ENCODE results near the gene MCU.
"Not testable (repeated sequence)": the region's sequence is repeated elsewhere in the genome, so short reads cannot be mapped to it uniquely, and the experiment has no call there.

The MCU gene, protein sequence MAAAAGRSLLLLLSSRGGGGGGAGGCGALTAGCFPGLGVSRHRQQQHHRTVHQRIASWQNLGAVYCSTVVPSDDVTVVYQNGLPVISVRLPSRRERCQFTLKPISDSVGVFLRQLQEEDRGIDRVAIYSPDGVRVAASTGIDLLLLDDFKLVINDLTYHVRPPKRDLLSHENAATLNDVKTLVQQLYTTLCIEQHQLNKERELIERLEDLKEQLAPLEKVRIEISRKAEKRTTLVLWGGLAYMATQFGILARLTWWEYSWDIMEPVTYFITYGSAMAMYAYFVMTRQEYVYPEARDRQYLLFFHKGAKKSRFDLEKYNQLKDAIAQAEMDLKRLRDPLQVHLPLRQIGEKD

GRCh38 chr10:72691863-72692743 is at the start of gene MCU:
TSS of gene MCU (plus strand) at chr10:72692143. CDS start at chr10:72692152, 9 bp downstream.
- peak; percentile 66 for DNase-seq

GRCh38 chr10:72642318-72642717 is 49.6 kb upstream of the MCU start:
- DNase-seq: no peak

- DNase-seq: no peak
Measured at GRCh38 chr10:72645263-72645858, 46.6 kb upstream of the MCU start.

DNA sequence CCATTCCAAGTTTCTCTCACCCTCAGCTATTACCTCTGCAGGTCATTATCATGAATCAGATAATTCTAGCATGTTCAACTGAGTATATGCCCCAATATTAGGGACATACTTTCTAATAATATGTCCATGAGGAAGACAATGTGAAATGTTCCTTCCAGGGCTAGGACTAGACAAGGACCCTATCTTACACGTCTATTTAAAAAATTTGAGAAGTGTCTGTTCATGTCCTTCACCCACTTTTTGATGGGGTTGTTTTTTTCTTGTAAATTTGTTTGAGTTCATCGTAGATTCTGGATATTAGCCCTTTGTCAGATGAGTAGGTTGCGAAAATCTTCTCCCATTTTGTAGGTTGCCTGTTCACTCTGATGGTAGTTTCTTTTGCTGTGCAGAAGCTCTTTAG is 45.0 kb upstream of the MCU start:
- DNase-seq: not testable (repeated sequence)

DNA sequence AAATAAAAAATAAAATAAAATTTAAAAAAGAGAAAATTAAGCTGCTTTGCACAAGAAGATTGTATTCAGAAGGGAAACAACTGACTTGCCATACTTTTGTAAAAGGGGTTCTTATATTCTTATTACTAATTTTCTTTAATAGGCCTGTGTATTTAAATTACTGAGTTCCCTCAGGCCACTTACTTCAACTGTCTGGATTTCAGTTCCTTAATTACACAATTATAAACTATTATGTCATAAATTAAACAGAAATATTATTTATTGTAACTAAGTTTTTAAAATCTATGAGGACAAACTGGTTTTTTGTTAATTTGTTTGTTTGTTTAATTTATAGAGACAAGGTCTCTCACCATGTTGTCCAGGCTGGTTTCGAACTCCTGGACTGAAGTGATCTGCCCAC is 43.6 kb upstream of the MCU start:
- DNase-seq: no peak

DNA sequence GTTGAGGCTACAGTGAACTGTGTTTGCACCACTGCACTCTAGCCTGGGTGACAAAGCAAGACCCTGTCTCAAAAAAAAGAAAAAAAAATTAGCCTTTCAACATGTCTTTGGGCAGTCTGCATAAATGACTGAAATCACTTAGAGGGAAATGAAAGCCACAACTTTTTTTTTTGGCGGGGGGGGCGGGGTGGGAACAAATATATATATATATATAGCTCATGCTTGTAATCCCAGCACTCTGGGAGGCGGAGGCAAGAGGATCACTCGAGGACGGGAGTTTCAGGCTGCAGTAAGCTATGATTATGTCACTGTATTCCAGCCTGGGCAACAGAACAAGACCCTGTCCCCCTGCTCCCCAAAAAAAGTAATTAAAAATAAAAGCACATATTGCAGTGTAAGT is 42.7 kb upstream of the MCU start:
- DNase-seq: no peak

GRCh38 chr10:72653383-72654096 is 38.4 kb upstream of the MCU start:
- no peak for DNase-seq

DNA sequence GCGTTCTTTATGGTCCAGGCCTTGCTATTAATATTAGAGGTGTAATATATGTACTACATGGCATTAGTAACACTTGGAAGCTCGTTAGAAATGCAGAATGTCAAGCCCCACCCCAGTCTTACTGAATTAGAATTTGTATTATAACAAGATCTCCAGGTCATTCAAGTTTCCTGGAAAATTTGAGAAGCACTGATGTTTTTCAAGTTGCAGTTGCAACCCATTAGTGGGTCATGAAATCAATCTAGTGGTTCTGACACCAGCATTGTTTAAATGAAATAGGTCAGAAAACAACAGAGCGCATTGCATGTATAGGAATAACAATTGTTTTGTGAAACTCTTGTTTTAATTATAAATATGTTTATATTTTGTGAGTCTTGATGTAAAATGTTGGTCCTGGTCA is 37.2 kb upstream of the MCU start:
- no peak for DNase-seq

- no peak for DNase-seq
Measured at GRCh38 chr10:72658696-72659400, 33.1 kb upstream of the MCU start.

GRCh38 chr10:72659694-72660093 is 32.2 kb upstream of the MCU start:
- DNase-seq: no peak

DNA sequence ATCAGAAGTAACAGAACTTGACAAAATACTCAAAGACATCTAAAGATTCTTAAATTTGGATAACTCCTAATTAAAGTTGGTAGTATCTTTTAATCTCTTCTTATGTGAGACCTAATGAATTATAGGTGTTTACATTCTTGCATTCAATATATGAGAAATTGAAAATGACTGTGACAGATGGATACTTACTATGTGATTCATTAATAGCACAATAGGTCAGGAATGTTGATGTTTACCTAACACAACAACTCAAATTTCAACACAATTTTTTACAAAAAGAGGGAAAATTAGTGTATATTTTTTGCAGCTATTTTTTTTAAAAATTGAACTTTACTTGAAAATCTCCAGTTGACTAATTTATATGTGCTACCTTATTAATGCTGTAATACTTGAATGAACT is 31.7 kb upstream of the MCU start:
- no peak for DNase-seq

DNA sequence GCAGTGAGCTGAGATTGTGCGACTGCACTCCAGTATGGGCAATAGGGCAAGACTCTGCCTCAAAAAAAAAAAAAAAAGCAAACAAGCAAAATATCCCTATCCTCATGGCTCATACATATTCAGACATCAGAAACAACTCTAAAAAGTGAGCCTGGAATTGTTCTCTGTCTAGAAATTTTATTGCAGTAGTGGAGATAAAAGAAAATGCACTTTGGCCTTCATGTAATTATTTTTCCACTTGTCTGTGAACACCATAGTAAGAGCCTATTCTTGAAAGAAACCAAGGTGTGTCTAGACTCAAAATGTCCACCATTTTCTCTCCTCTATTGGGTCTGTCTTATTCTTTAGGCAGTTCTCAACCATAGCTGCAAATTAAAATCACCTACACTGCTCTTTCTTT is 30.5 kb upstream of the MCU start:
- no peak for DNase-seq

- DNase-seq: no peak
Measured at GRCh38 chr10:72663971-72664370, 28.0 kb upstream of the MCU start.

- no peak for DNase-seq
Measured at GRCh38 chr10:72665925-72666324, 26.0 kb upstream of the MCU start.

DNA sequence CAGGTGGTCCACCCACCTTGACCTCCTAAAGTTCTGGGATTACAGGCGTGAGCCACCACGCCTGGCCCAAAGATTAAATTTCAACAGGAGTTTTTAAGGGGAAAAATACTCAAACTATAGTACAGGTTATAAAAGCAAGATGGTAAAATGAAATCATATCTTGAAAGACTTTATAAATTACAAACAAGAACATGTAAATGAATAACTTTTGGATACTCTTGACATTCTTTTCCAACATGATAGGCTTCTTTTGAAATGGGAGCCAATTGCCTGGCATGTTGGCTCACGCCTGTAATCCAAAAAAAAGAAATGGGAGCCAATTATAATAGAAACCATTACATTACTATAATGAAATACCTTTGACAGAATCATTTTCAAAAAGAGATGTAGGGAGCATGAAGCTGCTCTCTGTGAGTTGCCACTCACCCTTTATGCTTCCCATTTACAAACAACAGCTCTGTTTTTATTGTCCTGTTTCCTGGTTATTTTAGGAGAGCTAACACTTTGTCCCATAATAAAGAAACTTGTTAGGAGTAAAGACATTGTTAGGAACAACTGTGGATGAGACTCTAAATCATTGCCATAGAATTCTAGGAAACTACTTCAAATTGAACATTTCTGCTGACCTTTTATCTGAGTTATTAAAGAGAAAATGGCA is 24.6 kb upstream of the MCU start:
- DNase-seq: no peak

DNA sequence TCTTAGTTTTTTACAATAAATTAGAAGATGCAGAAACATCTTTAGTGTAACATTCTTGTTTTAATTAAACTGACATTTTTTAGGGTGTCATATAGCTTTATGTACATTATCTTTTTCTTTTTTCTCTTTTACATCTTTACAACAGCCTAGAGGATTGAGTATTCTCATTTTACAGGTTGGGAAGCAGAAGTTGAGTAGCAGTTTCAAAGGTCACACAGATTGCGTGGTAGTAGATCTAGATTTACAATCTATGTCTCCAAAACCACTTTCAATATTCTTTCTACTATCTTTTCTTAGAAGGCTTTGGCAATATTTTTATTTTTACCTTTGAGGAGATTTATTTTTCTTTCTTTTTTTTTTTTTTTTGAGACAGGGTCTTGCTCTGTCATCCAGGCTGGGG is 18.7 kb upstream of the MCU start:
- no peak for DNase-seq

DNA sequence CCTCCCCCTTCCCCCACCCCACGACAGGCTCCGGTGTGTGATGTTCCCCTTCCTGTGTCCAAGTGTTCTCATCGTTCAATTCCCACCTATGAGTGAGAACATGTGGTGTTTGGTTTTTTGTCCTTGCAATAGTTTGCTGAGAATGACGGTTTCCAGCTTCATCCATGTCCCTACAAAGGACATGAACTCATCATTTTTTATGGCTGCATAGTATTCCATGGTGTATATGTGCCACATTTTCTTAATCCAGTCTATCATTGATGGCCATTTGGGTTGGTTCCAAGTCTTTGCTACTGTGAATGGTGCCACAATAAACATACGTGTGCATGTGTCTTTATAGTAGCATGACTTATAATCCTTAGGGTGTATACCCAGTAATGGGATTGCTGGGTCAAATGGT is 17.8 kb upstream of the MCU start:
- DNase-seq: not testable (repeated sequence)

- no peak for DNase-seq
Measured at GRCh38 chr10:72679838-72680241, 12.1 kb upstream of the MCU start.

DNA sequence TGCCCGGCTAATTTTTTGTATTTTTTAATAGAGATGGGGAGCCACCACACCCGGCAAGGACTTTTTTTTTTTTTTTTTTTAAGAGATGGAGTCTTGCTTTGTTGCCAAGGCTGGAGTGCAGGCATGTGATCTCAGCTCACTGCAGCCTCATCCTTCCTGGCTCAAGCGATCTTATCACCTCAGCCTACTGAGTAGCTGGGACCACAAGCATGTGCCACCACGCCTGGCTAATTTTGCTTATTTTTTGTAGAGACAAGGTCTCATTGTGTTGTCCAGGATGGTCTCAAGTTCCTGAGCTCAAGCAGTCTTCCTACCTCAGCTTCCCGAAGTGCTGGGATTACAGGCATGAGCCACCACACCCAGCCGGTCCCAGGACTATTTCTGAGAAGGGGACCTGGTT is 9.3 kb upstream of the MCU start:
- DNase-seq: no peak

DNA sequence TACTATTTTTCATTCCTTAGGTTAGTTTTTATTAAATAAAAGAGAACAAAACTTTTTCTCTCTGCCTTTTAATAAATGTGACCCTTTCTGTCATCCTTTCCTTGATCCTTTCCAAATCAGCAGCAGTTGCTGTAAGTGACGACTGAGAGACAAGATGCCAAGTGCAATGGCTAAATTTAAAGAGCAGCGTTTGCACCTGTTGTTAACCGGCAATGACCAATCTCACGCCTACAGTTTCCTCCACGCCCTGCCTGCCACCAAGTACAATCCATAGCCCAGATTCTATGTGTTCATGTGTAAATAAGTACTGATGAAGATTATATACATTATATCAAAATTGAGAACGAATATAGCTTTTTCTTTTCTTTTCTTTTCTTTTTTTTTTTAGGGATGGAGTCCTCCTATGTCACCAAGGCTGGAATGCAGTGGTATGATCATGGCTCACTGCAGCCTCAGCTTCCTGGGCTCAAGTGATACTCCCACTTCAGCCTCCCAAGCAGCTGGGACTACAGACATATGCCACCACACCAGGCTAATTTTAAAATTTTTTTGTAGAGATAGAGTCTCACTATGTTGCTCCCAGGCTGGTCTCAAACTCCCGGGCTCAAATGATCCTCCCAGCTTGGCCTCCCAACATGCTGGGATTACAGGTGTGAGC is 6.5 kb upstream of the MCU start:
- no peak for DNase-seq

- not testable (repeated sequence) for DNase-seq
Measured at GRCh38 chr10:72686430-72686829, 5.5 kb upstream of the MCU start.

Measured in NCI-H2081 treated with DMSO at 0.1 percent for 48 hours (cell line).